ENCODE measurements around the gene SLC22A8.

GRCh38 chr11:63023841-63024648, 8.4 kb upstream of the SLC22A8 start:
- no peak for TF ChIP-seq MEF2A (IDR thresholded peaks at IDR 0.05; ENCODE audit: insufficient read depth, low read depth, low read length)
- TF ChIP-seq ETV6 (conservative IDR thresholded peaks at IDR 0.05 in 1 of 2, IDR thresholded peaks at IDR 0.05 in 1 of 2; ENCODE audit: borderline replicate concordance in 1 of 2, low read depth in 1 of 2), result no peak
- TF ChIP-seq GABPA (IDR thresholded peaks at IDR 0.05; ENCODE audit: low read depth), result no peak
- TF ChIP-seq POLR2A (IDR thresholded peaks at IDR 0.05; ENCODE audit: low read depth, low read length), result no peak
- no peak for TF ChIP-seq NFIC (IDR thresholded peaks at IDR 0.05; ENCODE audit: low read depth, low read length)
- TF ChIP-seq RB1 (IDR thresholded peaks at IDR 0.05; ENCODE audit: borderline replicate concordance), result 0 out of 2 replicates have a peak, but pooled peaks have one; percentile 69
- no peak for TF ChIP-seq CREB1 (IDR thresholded peaks at IDR 0.05; ENCODE audit: low read depth)
- TF ChIP-seq SMAD1 (IDR thresholded peaks at IDR 0.05; ENCODE audit: low read depth, partially characterized antibody), result no peak
- no peak for TF ChIP-seq MYC (IDR thresholded peaks at IDR 0.05; ENCODE audit: insufficient read depth, insufficient read length, insufficient replicate concordance, low read length, severe bottlenecking)
- no peak for TF ChIP-seq EP300 (IDR thresholded peaks at IDR 0.05; ENCODE audit: borderline replicate concordance in 1 of 2, control insufficient read depth in 1 of 2, low read depth in 2 of 2, low read length in 2 of 2)
- TF ChIP-seq CTCF (IDR thresholded peaks at IDR 0.05 in 2 of 3, conservative IDR thresholded peaks at IDR 0.05 in 1 of 3; ENCODE audit: control insufficient read depth in 2 of 3, extremely low read depth in 1 of 3, insufficient read depth in 1 of 3, low read depth in 3 of 3, low read length in 3 of 3), result peak; percentile 98 to 100 (median 99)
- no peak for TF ChIP-seq ESRRA (IDR thresholded peaks at IDR 0.05; ENCODE audit: low read length)
